NB4 (cell line): ENCODE measurements around the gene ZFAND3.

Experiments
- MYC ChIP-seq: IDR thresholded peaks from 2 replicates; pipeline ENCODE4 v1.6.1; 2011; ENCODE audit warnings: low read depth, low read length
- POLR2A ChIP-seq: IDR thresholded peaks from 2 replicates; pipeline ENCODE4 v1.6.1; 2011; ENCODE audit warnings: mild to moderate bottlenecking; ENCODE audit not compliant: insufficient read length; ENCODE audit errors: extremely low read depth
- TF ChIP-seq, protein P1 (sequence below): IDR thresholded peaks from one replicate; pipeline ENCODE4 v1.5.1; 2012; ENCODE audit warnings: low read depth, low read length
- TF ChIP-seq, protein P2 (sequence below): IDR thresholded peaks from 2 replicates; pipeline ENCODE4 v1.6.1; 2011; ENCODE audit warnings: low read depth, low read length

DNA sequence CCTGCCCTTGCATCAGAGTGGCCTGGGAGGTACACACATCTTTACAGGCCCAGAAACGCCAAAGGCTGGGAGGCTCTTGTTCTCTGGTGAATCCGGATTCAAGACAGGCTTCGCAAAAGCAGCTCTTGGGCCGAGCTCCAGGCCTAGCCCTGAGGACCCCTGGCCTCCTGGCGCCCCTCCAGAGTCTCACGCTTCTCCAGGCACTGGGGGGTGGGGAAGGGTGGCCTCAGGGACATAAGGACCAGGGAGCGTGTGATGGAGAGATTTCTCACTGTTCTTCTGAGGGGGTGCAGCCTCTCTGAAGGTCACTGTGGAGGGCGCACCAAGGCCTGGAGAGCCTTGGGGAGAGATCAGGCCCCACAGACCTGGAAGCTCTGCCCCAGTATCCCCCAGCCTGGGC, 349.2 kb downstream of the ZFAND3 start:
- TF ChIP-seq, protein P1, sequence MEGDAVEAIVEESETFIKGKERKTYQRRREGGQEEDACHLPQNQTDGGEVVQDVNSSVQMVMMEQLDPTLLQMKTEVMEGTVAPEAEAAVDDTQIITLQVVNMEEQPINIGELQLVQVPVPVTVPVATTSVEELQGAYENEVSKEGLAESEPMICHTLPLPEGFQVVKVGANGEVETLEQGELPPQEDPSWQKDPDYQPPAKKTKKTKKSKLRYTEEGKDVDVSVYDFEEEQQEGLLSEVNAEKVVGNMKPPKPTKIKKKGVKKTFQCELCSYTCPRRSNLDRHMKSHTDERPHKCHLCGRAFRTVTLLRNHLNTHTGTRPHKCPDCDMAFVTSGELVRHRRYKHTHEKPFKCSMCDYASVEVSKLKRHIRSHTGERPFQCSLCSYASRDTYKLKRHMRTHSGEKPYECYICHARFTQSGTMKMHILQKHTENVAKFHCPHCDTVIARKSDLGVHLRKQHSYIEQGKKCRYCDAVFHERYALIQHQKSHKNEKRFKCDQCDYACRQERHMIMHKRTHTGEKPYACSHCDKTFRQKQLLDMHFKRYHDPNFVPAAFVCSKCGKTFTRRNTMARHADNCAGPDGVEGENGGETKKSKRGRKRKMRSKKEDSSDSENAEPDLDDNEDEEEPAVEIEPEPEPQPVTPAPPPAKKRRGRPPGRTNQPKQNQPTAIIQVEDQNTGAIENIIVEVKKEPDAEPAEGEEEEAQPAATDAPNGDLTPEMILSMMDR = no peak
- no peak for TF ChIP-seq POLR2A
- TF ChIP-seq MYC = no peak
- TF ChIP-seq, protein P2, sequence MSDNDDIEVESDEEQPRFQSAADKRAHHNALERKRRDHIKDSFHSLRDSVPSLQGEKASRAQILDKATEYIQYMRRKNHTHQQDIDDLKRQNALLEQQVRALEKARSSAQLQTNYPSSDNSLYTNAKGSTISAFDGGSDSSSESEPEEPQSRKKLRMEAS = no peak
